Measurements from ENCODE around the gene CADM1. TPM values are rescaled to one million over a fixed set of nuclear protein-coding genes. Genes with fewer than 3 reads are reported as not detected.

CADM1 gene
- total RNA-seq, 1 experiment from 2014 or later: not detected

DNA sequence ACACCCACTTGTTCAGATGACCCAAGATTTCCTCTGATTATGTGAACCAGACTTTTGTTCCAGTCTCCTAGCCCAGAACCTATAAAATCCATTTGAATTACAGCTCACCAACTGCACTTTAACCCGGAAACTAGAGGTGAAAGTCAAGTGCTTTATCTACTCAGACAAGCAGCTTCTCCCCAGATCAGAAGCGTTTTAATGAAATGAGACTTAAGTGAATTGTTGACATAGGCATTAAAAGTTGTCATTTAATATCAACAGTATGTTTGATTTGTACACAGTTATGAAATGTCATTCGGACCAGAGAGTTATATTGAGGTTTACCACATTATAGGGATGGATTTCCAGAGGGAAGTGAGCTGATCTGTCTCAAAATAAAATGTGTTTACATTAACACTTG is 52.0 kb downstream of the CADM1 start:
- H3K27ac Mint-ChIP-seq (ENCODE audit: low read depth, unreplicated experiment): no peak overlapping the region
- H3K4me1 Mint-ChIP-seq (ENCODE audit: insufficient read depth, unreplicated experiment): no peaks in the 10 kb centered on the region
- peaks cover 9% of the 10 kb centered on the region for H3K9me3 Mint-ChIP-seq (ENCODE audit: unreplicated experiment)
- CTCF ChIA-PET: no interaction called here
- POLR2A ChIA-PET: no interaction called here
- H3K27me3 Mint-ChIP-seq (ENCODE audit: insufficient read depth, unreplicated experiment): peaks cover 15% of the 10 kb centered on the region
- no peak for DNase-seq (ENCODE audit: unreplicated experiment)
- H3K36me3 Mint-ChIP-seq (ENCODE audit: insufficient read depth, unreplicated experiment): no peaks in the 10 kb centered on the region
- H3K4me3 Mint-ChIP-seq (ENCODE audit: unreplicated experiment): no peak overlapping the region
- TF ChIP-seq, protein P1, sequence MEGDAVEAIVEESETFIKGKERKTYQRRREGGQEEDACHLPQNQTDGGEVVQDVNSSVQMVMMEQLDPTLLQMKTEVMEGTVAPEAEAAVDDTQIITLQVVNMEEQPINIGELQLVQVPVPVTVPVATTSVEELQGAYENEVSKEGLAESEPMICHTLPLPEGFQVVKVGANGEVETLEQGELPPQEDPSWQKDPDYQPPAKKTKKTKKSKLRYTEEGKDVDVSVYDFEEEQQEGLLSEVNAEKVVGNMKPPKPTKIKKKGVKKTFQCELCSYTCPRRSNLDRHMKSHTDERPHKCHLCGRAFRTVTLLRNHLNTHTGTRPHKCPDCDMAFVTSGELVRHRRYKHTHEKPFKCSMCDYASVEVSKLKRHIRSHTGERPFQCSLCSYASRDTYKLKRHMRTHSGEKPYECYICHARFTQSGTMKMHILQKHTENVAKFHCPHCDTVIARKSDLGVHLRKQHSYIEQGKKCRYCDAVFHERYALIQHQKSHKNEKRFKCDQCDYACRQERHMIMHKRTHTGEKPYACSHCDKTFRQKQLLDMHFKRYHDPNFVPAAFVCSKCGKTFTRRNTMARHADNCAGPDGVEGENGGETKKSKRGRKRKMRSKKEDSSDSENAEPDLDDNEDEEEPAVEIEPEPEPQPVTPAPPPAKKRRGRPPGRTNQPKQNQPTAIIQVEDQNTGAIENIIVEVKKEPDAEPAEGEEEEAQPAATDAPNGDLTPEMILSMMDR (IDR thresholded peaks at IDR 0.05; ENCODE audit: unreplicated experiment): no peak
- no TSS peak for BruUV-seq (replicated peaks)
- intact Hi-C loops (cut with micrococcal nuclease): no loop called here

DNA sequence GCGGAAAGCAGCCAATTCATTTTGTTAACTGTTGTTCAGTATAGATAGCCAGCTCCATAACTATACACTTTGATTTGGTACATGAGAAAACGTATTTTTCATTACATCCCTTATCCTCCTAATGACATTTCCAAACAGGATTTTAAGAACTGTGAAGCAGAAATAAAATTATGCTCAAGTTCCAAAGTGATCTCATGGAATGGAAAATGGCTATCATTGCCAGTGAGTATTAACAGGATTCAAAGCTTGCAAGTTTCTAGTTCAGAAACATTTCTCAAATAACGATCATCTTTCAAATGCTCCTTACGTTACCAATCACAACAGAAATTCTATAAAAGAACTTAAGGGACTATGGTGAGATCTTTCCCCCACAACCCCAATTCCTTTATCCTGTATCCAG is 53.7 kb downstream of the CADM1 start:
- H3K9me3 Mint-ChIP-seq (ENCODE audit: unreplicated experiment): peaks cover 9% of the 10 kb centered on the region
- H3K27ac Mint-ChIP-seq (ENCODE audit: low read depth, unreplicated experiment): no peak overlapping the region
- no peaks in the 10 kb centered on the region for H3K36me3 Mint-ChIP-seq (ENCODE audit: insufficient read depth, unreplicated experiment)
- no TSS peak for BruUV-seq (replicated peaks)
- TF ChIP-seq, protein P1 (IDR thresholded peaks at IDR 0.05; ENCODE audit: unreplicated experiment): no peak
- no peak overlapping the region for H3K4me3 Mint-ChIP-seq (ENCODE audit: unreplicated experiment)
- ChIA-PET POLR2A (no interaction called here), CTCF (interaction anchor here (0.7 kb wide), 1 partner anchor 1758 kb away, joined by 4 read pairs; no protein-coding TSS in a partner anchor)
- H3K27me3 Mint-ChIP-seq (ENCODE audit: insufficient read depth, unreplicated experiment): peaks cover 3% of the 10 kb centered on the region
- DNase-seq (ENCODE audit: unreplicated experiment): no peak
- H3K4me1 Mint-ChIP-seq (ENCODE audit: insufficient read depth, unreplicated experiment): no peaks in the 10 kb centered on the region
- intact Hi-C loops (cut with micrococcal nuclease): no loop called here

DNA sequence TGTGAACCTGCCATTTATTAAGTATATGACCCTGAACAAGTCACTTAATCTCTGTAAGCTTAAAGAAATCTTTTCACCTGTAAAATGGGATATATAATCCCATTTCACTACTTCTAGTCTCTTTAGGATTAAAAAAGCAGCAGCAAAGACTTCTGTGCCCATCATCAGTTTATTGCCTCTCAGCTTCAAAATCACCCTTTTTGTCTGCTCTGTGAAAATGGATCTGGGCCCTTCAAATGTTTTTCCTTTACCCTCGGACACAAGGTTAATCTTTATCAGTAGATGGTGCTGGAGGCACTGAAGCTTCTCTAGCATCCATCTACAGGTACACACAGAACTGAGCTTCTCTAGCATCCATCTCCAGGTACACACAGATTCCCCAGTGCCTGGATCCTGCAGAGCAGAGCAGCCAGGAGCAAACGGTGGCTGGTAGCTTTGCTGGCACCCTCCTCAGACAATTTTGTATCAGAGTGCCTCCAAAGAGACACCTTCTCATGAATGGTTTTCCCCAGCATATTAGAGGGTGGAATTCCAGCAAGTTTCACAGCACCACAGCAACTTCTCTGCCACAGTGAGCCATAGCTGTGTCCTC is 56.8 kb downstream of the CADM1 start:
- Mint-ChIP-seq H3K4me3 (ENCODE audit: unreplicated experiment) (no peak overlapping the region), H3K4me1 (ENCODE audit: insufficient read depth, unreplicated experiment) (no peaks in the 10 kb centered on the region), H3K27ac (ENCODE audit: low read depth, unreplicated experiment) (no peak overlapping the region), H3K36me3 (ENCODE audit: insufficient read depth, unreplicated experiment) (no peaks in the 10 kb centered on the region), H3K27me3 (ENCODE audit: insufficient read depth, unreplicated experiment) (peaks cover 21% of the 10 kb centered on the region), H3K9me3 (ENCODE audit: unreplicated experiment) (peaks cover 9% of the 10 kb centered on the region)
- intact Hi-C loops (cut with micrococcal nuclease): no loop called here
- DNase-seq (ENCODE audit: unreplicated experiment): no peak
- ChIA-PET POLR2A (no interaction called here), CTCF (interaction anchor here (0.5 to 0.7 kb wide), 2 partner anchors 18 to 90 kb away, joined by 3 read pairs; no protein-coding TSS in a partner anchor)
- TF ChIP-seq, protein P1 (IDR thresholded peaks at IDR 0.05; ENCODE audit: unreplicated experiment): no peak
- BruUV-seq (replicated peaks): no TSS peak

DNA sequence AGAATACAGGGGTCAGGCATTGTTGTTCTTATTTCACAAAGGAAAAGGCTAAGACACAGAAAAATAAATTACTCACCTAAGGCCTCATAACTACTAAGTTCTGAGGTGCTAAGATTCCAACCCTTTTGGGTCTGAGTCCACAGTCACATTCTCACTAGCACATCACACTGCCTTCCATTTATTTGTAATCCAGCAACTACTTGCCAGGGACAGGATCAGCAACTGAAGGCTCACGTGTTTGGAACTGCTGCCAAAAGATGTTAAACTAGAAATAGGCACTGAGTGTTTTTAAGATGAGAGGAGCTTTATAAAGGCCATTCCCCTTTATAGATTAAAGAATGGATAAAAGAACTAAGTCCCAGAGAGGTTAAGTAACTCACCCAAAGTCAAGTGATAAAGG is 58.0 kb downstream of the CADM1 start:
- no peaks in the 10 kb centered on the region for H3K4me1 Mint-ChIP-seq (ENCODE audit: insufficient read depth, unreplicated experiment)
- POLR2A ChIA-PET: no interaction called here
- no TSS peak for BruUV-seq (replicated peaks)

More for the DNA sequence above, 58.0 kb downstream of the CADM1 start:
- no peak for DNase-seq (ENCODE audit: unreplicated experiment)
- Mint-ChIP-seq H3K9me3 (ENCODE audit: unreplicated experiment) (peaks cover 9% of the 10 kb centered on the region), H3K27ac (ENCODE audit: low read depth, unreplicated experiment) (no peak overlapping the region), H3K36me3 (ENCODE audit: insufficient read depth, unreplicated experiment) (no peaks in the 10 kb centered on the region), H3K4me3 (ENCODE audit: unreplicated experiment) (no peak overlapping the region), H3K27me3 (ENCODE audit: insufficient read depth, unreplicated experiment) (peaks cover 33% of the 10 kb centered on the region)
- CTCF ChIA-PET: no interaction called here
- TF ChIP-seq, protein P1 (IDR thresholded peaks at IDR 0.05; ENCODE audit: unreplicated experiment): no peak
- intact Hi-C loops (cut with micrococcal nuclease): no loop called here
